Subcutaneous adipose tissue (tissue), 4 donors: ENCODE measurements around the gene CPLANE2. TPM values are rescaled to one million over a fixed set of nuclear protein-coding genes. Genes with fewer than 3 reads are reported as not detected.

Experiments used
- CTCF ChIP-seq: fragments of 450-650 bp; IDR thresholded peaks from one replicate; pipeline ENCODE4 v1.5.1; 2016; ENCODE audit warnings: low read depth, mild to moderate bottlenecking, control low read depth, antibody characterized with exemption, moderate library complexity
- small RNA-seq: library from RNA; depleted of rRNA; stranded (forward); fragments of <200 nt; gene quantifications from one replicate; pipeline ENCODE3, GENCODE V24; 2016
- total RNA-seq, 4 donors: library from RNA; depleted of rRNA; stranded (reverse); fragments of >200 nt; gene quantifications; one replicate each; pipeline ENCODE4 v1.1.0, GENCODE V29; 2016

Gene CPLANE2
- total RNA-seq, 4 donors from 2014 or later: 1.0 to 3.4 (median 2.3) TPM

DNA sequence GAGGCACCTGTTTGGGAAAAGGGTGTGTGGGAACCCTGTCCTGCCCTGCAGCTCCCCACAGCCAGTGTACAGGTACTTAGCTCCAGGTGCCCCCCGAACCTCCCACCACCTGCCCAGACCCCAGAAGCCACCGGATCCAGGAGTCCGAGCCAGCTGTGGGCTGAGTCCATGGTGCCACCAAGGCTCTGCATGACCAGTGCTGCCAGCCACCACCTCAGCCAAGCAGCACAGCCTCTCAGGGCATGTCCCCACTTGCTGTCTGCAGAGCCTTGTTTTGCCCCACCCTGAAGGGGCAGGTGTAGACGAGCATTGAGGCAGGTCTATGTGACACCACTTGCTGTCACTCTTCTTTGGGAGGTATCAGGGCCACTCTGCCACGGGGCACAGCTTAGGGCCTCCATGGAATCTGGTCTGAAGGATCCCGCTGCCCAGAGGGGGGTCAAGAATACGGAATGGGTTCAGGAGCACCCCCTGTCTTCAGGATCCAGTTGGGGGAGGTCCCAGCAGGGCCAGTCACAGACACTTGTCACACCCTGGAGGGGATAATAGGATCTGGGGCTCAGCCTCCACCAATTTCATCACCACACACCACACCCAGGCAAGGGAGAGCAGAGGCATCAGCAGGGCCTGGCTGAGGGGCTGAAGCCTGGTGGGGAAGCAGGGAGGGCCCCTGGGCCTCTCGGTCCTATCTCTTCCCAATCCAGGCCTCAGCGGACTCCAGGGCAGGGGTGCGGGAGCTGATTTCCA, 52.3 kb downstream of the CPLANE2 start:
- TF ChIP-seq CTCF: no peak

DNA sequence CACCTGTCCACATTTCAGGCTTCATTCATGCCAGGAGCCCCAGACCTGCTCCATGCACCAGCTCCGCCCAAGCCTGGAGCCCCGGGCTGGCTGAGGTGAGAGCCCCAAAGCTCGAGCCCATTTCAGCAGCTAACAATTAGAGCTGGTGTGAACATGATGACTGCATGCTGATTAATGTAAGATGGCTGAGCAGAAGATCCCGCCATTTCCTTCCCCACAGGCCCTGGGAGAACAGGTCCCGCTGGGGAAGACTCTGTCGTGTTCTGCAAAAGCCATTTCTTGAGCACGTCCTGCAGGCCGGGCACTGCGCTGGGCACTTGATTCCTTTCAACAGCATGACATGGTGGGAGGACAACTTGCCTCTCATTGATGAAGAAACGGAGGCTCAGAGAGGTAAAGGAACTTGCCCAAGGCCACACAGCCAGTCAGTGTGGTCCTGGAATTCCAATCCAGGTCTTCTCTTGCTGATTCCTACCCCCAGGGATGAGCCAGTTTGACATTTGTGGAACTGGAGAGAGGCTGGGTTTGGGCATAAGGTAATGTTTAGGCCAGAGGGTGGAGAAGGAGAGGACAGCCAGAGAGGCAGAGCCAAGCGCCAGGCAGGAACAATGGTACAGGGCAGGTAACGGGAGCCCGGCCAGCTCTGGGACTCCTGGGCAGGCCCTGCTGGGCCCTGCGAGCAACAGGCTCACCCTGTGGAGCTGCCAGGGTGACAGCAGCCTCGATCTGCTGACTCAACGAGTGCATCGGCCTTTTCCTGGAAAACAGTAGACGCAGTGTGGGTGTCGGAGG, 53.0 kb downstream of the CPLANE2 start:
- TF ChIP-seq CTCF: no peak

GRCh38 chr1:16183179-16183578, 53.8 kb downstream of the CPLANE2 start:
- TF ChIP-seq CTCF: no peak

DNA sequence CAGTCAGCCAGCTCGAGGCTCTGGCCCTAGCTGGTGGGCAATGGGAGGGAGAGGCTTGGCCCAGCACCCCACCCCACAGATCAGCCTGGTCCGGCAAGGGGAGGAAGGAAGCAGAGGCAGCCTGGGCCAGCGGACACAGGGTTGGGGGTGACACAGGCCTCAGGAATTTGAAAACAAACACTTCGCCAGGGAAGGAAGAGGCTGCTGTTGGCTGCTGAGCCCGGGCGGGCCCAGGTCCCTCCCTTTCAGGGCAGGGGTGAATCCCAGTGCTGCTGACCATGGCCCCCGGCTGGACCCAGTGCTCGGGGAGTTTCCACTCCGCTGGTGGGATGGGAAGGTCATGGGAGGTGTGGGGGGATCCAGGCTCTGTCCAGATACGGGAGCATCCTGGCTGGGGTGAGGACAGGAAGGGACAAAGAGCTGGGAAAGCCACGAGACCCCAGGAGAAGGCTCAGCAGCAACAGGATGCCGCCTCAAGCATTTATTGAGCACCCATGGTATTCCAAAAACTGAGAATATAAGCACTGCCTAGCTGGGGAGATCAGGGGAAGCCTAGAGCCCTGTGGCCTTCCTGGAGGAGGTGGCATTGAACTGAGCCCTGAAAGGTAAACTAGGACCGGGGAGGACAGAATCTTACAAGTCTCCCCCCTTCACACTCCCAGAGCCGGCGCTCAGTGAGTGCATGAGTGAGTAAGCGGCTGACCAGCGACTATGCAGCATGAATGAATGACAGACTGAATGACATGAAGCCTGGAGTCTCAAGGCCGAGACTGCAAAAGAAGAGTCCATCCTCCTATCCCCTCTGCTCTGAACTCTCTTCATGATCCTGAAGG, 54.9 kb downstream of the CPLANE2 start:
- no peak for TF ChIP-seq CTCF

Small RNA genes lying within 50 kb of the gene (small RNA-seq; reads per million reads assigned to genes)
- gene MT1XP1: not detected

Other genes with a start within 250 kb of the CPLANE2 start
- not detected for gene SRARP, start 232.9 kb downstream of the CPLANE2 start, total RNA-seq
- gene HSPB7, start 219.1 kb downstream of the CPLANE2 start, total RNA-seq: 100 to 1,000 TPM in 3 of 4 donors, 10 to 100 TPM in 1; 32.3 to 429 (median 122) TPM
- gene CLCNKA, start 215.1 kb downstream of the CPLANE2 start, total RNA-seq: 1 to 10 TPM in 1 of 4 donors, under 1 TPM in 1, not detected in 2; 0.66 to 1.5 TPM
- under 1 TPM in 2 of 4 donors, not detected in 2; 0.17 to 0.44 TPM for gene CLCNKB, start 193.4 kb downstream of the CPLANE2 start, total RNA-seq
- gene FAM131C, start 163.5 kb downstream of the CPLANE2 start, total RNA-seq: under 1 TPM in 1 of 4 donors, not detected in 3; 0.51 TPM
- 10 to 100 TPM in 1 of 4 donors, 1 to 10 TPM in 3; 3.6 to 20.3 (median 7.3) TPM for gene EPHA2, start 81.1 kb downstream of the CPLANE2 start, total RNA-seq
- 10 to 100 TPM in 1 of 4 donors, 1 to 10 TPM in 3; 1.1 to 16.0 (median 3.3) TPM for gene ARHGEF19, start 24.5 kb downstream of the CPLANE2 start, total RNA-seq
- gene FBXO42, start 115.3 kb upstream of the CPLANE2 start, total RNA-seq: 10 to 100 TPM; 21.4 to 26.9 (median 23.6) TPM
- 10 to 100 TPM; 41.7 to 88.4 (median 50.4) TPM for gene SZRD1, start 130.1 kb upstream of the CPLANE2 start, total RNA-seq
- gene SPATA21, start 200.2 kb upstream of the CPLANE2 start, total RNA-seq: not detected
- gene NECAP2, start 203.5 kb upstream of the CPLANE2 start, total RNA-seq: 100 to 1,000 TPM in 1 of 4 donors, 10 to 100 TPM in 3; 44.5 to 101 (median 63.5) TPM